AG09309 (cell line): ENCODE data around the gene NFATC3.

Experiments
- DNase-seq: peaks from one replicate; pipeline ENCODE4 v3.0.0-alpha.2; 2010; ENCODE audit warnings: low read depth
- H3K4me3 ChIP-seq: 2 replicates; pipeline ENCODE4 v1.5.1; 2011; ENCODE audit warnings: mild to moderate bottlenecking, low read depth, low read length, moderate library complexity; ENCODE audit not compliant: control insufficient read depth
- CTCF ChIP-seq: IDR thresholded peaks from 2 replicates; pipeline ENCODE4 v1.5.1; 2011; ENCODE audit warnings: mild to moderate bottlenecking, low read depth, low read length, inconsistent platforms; ENCODE audit not compliant: insufficient read depth, control insufficient read depth; ENCODE audit errors: missing control alignments

Gene NFATC3

GRCh38 chr16:68267612-68268405 lies 182.6 kb downstream of the NFATC3 start:
- H3K4me3 ChIP-seq = no peak overlapping the region
- DNase-seq = no peak
- TF ChIP-seq CTCF = no peak

GRCh38 chr16:68269793-68270192 lies 184.6 kb downstream of the NFATC3 start:
- TF ChIP-seq CTCF = no peak
- H3K4me3 ChIP-seq = no peak overlapping the region

GRCh38 chr16:68270353-68270752 lies 185.2 kb downstream of the NFATC3 start:
- no peak for DNase-seq
- no peak for TF ChIP-seq CTCF
- H3K4me3 ChIP-seq = no peak overlapping the region

More at GRCh38 chr16:68269793-68270192, 184.6 kb downstream of the NFATC3 start:
- DNase-seq = no peak

GRCh38 chr16:68272507-68273209 lies 187.5 kb downstream of the NFATC3 start:
- TF ChIP-seq CTCF = no peak
- no peak for DNase-seq
- H3K4me3 ChIP-seq = no peak overlapping the region

GRCh38 chr16:68273459-68273858 lies 188.3 kb downstream of the NFATC3 start:
- DNase-seq = no peak
- no peak overlapping the region for H3K4me3 ChIP-seq
- no peak for TF ChIP-seq CTCF

GRCh38 chr16:68273896-68274295 lies 188.7 kb downstream of the NFATC3 start:
- no peak overlapping the region for H3K4me3 ChIP-seq
- no peak for TF ChIP-seq CTCF
- no peak for DNase-seq

GRCh38 chr16:68274441-68274840 lies 189.3 kb downstream of the NFATC3 start:
- TF ChIP-seq CTCF = no peak
- no peak overlapping the region for H3K4me3 ChIP-seq
- DNase-seq = no peak
